ENCODE measurements around the gene STK4.

The STK4 gene

DNA sequence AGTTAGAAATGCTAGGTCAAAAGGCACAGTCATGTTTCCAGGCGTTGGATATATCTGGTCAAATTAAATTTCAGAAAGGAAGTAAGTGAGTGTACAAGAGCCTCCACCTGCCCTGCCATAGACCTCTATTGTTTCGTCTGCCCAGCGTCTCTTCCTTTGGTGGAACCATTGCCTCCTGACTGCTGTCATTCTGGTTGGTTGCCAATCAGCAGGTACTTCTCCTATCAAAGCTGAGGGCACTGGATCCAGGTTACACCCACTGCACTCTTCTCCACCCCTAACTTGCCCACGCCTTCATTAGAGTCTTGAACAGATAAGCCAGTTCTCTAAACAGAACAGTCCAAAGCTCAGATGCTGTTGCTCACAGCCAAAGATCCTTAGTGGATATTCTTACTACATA lies 151.3 kb downstream of the STK4 start:
- DNase-seq = no peak

DNA sequence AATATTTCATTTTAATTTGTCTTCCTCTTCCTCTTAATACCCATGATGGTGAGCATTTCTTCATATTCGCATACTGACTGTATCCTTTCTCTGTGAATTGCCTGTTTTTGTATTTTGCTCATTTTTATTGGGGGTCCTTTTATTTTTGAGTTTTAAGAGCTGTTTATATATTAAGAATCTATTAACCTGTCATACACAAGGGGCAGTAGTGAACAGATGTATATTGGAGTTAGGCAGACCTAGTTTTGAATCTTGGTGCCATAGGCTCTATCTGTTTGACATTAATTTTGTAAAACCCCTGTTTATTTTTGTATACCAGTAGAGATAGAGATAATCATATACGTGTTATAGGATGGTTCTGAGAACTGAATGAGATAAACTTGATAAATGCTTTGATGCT lies 151.7 kb downstream of the STK4 start:
- DNase-seq = no peak

DNA sequence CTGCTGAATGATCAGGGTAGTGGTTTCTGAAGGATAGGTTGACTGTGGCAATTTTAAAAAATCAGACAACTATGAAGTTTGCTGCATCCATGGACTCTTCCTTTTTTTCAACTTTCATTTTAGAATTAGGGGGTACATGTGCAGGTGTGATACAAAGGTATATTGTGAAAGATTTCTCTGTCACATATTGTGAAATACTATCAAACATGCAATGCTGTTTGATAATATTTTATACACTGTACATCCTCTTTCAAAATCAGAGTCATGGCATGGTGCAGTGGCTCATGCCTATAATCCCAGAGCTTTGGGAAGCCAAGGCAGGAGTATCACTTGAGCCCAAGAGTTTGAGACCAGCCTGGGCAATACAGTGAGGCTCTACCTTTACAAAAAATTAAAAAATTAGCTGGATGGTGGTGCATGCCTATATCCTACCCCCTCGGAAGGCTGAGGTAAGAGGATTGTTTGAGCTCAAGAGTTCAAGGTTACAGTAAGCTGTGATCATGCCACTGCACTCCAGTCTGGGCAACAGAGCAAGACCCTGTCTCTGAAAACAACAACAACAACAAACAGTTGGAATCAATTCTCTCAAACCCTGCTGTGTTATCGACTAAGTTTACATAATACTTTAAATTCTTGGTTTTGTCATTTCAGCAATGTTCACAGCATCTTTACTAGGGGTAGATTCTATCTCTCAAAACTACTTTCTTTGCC lies 153.4 kb downstream of the STK4 start:
- no peak for DNase-seq

DNA sequence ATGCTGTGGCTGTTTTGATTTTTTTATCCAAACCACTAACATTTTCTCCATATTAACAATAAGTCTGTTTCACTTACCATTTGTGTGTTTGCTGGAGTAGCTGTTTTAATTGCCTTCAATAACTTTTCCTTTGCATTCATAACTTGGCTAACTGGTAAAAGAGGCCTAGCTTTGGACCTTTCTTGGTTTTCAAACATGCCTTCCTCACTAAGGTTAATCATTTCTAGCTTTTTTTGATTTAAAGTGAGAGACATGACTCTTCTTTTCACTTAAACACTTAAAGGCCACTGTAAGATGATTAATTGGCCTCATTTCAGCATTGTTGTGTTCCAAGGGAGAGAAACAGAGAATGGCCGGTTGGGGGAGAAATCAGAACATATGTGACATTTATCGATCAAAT lies 155.1 kb downstream of the STK4 start:
- no peak for DNase-seq

DNA sequence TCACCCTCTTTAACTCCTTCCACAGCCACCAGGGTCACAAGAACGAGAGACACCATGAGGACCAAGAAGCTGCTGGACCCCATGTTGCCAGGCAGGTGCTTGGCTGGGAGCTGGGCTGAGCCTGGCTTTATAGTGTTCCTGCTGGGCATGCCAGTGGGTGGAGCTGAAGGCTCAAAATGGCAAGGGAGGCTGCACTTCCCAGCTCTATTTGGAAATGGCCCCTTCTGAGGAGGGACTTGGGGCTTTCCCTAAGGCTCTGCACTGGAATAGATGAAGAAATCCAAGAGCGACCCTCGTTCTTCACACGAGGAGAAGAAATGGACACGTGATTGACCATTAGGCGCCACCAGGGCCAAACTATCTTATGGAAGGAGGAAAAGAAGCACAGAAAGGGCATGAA lies 158.1 kb downstream of the STK4 start, which contains the start of gene WFDC12:
WFDC12 (minus strand) TSS at position 101 of the 400 bp plus-strand sequence; CDS start at position 83, 18 bp downstream.
- no peak for DNase-seq

DNA sequence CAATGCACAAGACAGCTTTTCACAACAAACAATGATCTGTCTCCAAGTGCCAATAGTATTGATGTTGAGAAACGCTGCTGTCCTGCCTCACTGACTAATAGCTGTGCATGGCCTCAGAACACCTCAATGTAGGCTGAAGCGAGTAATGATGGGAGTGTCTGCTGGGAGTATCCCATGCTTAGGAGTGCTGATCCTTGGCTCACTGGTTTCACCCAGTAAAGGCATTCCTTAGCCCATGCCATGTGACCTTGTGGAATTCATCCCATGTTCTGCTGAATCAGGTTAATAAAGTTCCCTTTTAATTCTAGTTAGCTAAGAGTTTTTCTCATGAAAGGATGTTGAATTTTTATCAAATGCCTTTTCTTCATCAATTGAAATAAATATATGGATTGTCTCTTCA lies 161.8 kb downstream of the STK4 start:
- no peak for DNase-seq

Measured in stimulated activated CD4-positive, alpha-beta T cell treated with anti-CD3 and anti-CD28 coated beads, Interleukin-4, amount 100 ng/mL, for 24 hours (primary cell).